22Rv1 (cell line): ENCODE results near the gene SFXN3.

Experiments used
- H3K27ac ChIP-seq: fragments of 450-650 bp; 2 replicates; pipeline ENCODE4 v1.5.1; 2017
- ZFX ChIP-seq: fragments of 450-650 bp; IDR thresholded peaks from 2 replicates; pipeline ENCODE4 v1.6.1; 2017; ENCODE audit warnings: antibody characterized with exemption, borderline replicate concordance
- TF ChIP-seq, protein P1 (sequence below): fragments of 450-650 bp; IDR thresholded peaks from 2 replicates; pipeline ENCODE4 v1.5.1; 2017; ENCODE audit warnings: mild to moderate bottlenecking

The SFXN3 gene

GRCh38 chr10:101066146-101066895 lies 35.3 kb downstream of the SFXN3 start:
- TF ChIP-seq, protein P1, sequence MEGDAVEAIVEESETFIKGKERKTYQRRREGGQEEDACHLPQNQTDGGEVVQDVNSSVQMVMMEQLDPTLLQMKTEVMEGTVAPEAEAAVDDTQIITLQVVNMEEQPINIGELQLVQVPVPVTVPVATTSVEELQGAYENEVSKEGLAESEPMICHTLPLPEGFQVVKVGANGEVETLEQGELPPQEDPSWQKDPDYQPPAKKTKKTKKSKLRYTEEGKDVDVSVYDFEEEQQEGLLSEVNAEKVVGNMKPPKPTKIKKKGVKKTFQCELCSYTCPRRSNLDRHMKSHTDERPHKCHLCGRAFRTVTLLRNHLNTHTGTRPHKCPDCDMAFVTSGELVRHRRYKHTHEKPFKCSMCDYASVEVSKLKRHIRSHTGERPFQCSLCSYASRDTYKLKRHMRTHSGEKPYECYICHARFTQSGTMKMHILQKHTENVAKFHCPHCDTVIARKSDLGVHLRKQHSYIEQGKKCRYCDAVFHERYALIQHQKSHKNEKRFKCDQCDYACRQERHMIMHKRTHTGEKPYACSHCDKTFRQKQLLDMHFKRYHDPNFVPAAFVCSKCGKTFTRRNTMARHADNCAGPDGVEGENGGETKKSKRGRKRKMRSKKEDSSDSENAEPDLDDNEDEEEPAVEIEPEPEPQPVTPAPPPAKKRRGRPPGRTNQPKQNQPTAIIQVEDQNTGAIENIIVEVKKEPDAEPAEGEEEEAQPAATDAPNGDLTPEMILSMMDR: peak; percentile 68
- no peak for TF ChIP-seq ZFX
- H3K27ac ChIP-seq: peak overlapping the region; percentile 100

- peak overlapping the region; percentile 100 for H3K27ac ChIP-seq
- TF ChIP-seq, protein P1: no peak
- no peak for TF ChIP-seq ZFX
Observed at GRCh38 chr10:101066896-101067355, 35.9 kb downstream of the SFXN3 start.

GRCh38 chr10:101067356-101068083 lies 36.5 kb downstream of the SFXN3 start:
- H3K27ac ChIP-seq: peak overlapping the region; percentile 100
- TF ChIP-seq, protein P1: peak; percentile 91
- TF ChIP-seq ZFX: no peak

DNA sequence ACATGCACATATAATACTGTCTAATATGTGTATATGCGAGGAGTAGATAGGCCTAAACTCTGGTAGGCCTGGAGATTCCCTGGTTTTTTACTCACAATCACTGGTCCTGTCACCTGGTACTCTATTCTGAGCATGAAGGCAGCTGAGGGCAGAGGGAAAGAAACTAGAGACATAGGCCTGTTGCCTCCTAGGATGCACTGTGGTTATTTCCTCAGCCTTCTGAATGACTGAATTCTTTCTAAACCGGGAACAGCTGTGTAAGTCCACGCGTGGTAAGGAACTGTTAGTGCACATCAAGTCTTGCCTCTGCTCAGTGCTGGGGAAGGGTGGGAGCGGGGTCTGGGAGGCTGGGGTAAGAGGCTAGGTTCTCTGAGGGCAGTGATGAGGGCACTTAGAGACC lies 38.4 kb downstream of the SFXN3 start:
- no peak for TF ChIP-seq ZFX
- TF ChIP-seq, protein P1: no peak
- H3K27ac ChIP-seq: peak overlapping the region; percentile 100

- H3K27ac ChIP-seq: peak overlapping the region; percentile 100
- TF ChIP-seq, protein P1: no peak
- TF ChIP-seq ZFX: no peak
Observed at GRCh38 chr10:101070098-101070497, 39.1 kb downstream of the SFXN3 start.

DNA sequence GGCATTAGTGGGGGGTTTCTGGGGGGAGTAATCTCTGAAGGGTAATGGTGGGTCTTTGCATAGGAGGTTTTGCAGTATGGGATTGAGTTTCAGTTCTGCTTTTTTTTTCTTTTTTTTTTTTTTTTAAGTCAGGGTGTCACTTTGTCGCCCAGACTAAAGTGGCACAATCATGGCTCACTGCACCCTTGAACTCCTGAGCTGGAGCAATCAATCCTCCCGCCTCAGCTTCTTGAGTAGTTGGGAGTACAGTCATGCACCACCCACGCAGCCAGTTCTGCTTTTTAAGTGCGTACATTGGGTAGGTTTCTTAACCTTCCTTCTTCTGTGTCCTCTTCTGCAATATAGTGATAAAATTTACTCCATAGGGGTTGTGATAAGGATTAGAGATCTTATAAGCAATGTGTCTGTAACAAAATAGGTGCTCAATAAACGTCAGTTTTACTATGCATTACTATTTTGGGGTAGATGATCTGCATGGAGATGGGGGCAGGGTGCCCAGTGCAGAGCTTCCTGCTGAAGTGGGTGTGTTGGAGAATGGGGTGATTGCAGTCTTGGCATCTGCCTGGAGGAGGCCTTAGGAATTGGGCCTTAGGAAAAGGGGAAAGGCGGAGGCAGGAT lies 40.3 kb downstream of the SFXN3 start:
- TF ChIP-seq ZFX: no peak
- TF ChIP-seq, protein P1: no peak
- no peak overlapping the region for H3K27ac ChIP-seq
